Testis (tissue), 3 donors: Measurements from ENCODE around the gene SMIM36. TPM values are rescaled to one million over a fixed set of nuclear protein-coding genes. Genes with fewer than 3 reads are reported as not detected.
A peak's percentile ranks its signal among the peaks of the same experiment; 100 is the strongest.
"Not testable (repeated sequence)": the region's sequence is repeated elsewhere in the genome, so short reads cannot be mapped to it uniquely, and the experiment has no call there.

Experiments used
- DNase-seq: peaks from one replicate; pipeline ENCODE4 v3.0.0-alpha.2; 2019
- H3K27ac ChIP-seq, 2 donors: fragments of 200-600 bp; sonication (generic); one replicate each; pipeline ENCODE4 v1.5.1; 2019
- H3K27me3 ChIP-seq: fragments of 200-600 bp; sonication (generic); one replicate; pipeline ENCODE4 v1.5.1; 2019
- H3K36me3 ChIP-seq: fragments of 200-600 bp; sonication (generic); one replicate; pipeline ENCODE4 v1.5.1; 2017; ENCODE audit warnings: low read depth; ENCODE audit errors: missing control alignments
- H3K4me1 ChIP-seq: fragments of 200-600 bp; sonication (generic); one replicate; pipeline ENCODE4 v1.5.1; 2019
- H3K4me3 ChIP-seq, 2 donors: fragments of 200-600 bp; sonication (generic); one replicate each; pipeline ENCODE4 v1.5.1; 2017 to 2019
- H3K9me3 ChIP-seq: fragments of 200-600 bp; sonication (generic); one replicate; pipeline ENCODE4 v1.5.1; 2017
- POLR2A ChIP-seq: fragments of 450-650 bp; IDR thresholded peaks from one replicate; pipeline ENCODE4 v1.6.1; 2017; ENCODE audit warnings: antibody characterized with exemption, mild to moderate bottlenecking, moderate library complexity
- WGBS, 2 donors: methylation state at CpG; one replicate each; pipeline ENCODE4 v1.1.5; 2018; 5-methylcytosine and 5-hydroxymethylcytosine counted together
- intact Hi-C: fragments of 100-400 bp; cut with DNase I; formaldehyde crosslinking; loops from one replicate; pipeline ENCODE4 v1.15.1; 2023; ENCODE audit warnings: low total_unique reads
- polyA plus RNA-seq: library from polyadenylated mRNA; stranded (reverse); fragments of 350-450 nt; fragmentation: Illumina TruSeq; extraction: RNeasy Lipid Tissue Mini Kit (QIAGEN cat#74804); gene quantifications from one replicate; pipeline ENCODE4 v1.2.3, GENCODE V29; 2014; ENCODE audit warnings: low read depth, low replicate concordance; ENCODE audit not compliant: insufficient read depth
- total RNA-seq, 2 donors: library from RNA; depleted of rRNA; stranded (reverse); fragments of >200 nt; gene quantifications; one replicate each; pipeline ENCODE4 v1.2.3, GENCODE V29; 2016
- TF ChIP-seq, protein P1 (sequence below), 3 experiments: fragments of 450-650 bp in 2 of 3; fragments of 200-600 bp in 1 of 3; sonication (generic) in 1 of 3; IDR thresholded peaks; one replicate each; pipeline ENCODE4 v1.5.1; 2016 to 2019; ENCODE audit warnings: antibody characterized with exemption in 3 of 3, mild to moderate bottlenecking in 2 of 3, moderate library complexity in 1 of 3

Gene SMIM36
- total and polyA plus RNA-seq, 3 donors from 2014 or later, result 0.55 to 26.0 (median 9.5) TPM

DNA sequence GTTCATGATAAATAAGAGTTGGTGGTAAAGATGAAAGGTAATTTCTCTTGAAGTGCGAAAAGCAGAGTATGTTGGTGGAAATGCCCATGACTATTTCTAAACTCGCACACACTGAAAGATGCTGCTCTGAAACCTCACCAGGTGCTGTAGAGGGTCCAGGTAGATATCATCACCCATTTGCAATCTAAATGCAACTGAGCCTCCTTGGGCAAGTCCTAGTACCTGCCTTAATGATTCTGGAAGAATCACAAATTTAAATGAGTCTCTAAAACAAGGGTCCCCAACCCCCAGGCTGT is 83.7 kb downstream of the SMIM36 start:
- WGBS, 2 donors, result 96 to 97% methylated on average over 2 of the region's 2 CpGs
- no peaks in the 10 kb centered on the region for H3K27me3 ChIP-seq
- peaks cover under 1% of the 10 kb centered on the region for H3K4me1 ChIP-seq
- no peak for DNase-seq
- TF ChIP-seq POLR2A, result no peak
- TF ChIP-seq, protein P1, sequence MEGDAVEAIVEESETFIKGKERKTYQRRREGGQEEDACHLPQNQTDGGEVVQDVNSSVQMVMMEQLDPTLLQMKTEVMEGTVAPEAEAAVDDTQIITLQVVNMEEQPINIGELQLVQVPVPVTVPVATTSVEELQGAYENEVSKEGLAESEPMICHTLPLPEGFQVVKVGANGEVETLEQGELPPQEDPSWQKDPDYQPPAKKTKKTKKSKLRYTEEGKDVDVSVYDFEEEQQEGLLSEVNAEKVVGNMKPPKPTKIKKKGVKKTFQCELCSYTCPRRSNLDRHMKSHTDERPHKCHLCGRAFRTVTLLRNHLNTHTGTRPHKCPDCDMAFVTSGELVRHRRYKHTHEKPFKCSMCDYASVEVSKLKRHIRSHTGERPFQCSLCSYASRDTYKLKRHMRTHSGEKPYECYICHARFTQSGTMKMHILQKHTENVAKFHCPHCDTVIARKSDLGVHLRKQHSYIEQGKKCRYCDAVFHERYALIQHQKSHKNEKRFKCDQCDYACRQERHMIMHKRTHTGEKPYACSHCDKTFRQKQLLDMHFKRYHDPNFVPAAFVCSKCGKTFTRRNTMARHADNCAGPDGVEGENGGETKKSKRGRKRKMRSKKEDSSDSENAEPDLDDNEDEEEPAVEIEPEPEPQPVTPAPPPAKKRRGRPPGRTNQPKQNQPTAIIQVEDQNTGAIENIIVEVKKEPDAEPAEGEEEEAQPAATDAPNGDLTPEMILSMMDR (IDR thresholded peaks at IDR 0.05), result no peak
- no peaks in the 10 kb centered on the region for H3K9me3 ChIP-seq
- no peaks in the 10 kb centered on the region for H3K36me3 ChIP-seq
- no peak overlapping the region for H3K27ac ChIP-seq
- H3K4me3 ChIP-seq, result no peak overlapping the region
- intact Hi-C loops, result no loop called here

DNA sequence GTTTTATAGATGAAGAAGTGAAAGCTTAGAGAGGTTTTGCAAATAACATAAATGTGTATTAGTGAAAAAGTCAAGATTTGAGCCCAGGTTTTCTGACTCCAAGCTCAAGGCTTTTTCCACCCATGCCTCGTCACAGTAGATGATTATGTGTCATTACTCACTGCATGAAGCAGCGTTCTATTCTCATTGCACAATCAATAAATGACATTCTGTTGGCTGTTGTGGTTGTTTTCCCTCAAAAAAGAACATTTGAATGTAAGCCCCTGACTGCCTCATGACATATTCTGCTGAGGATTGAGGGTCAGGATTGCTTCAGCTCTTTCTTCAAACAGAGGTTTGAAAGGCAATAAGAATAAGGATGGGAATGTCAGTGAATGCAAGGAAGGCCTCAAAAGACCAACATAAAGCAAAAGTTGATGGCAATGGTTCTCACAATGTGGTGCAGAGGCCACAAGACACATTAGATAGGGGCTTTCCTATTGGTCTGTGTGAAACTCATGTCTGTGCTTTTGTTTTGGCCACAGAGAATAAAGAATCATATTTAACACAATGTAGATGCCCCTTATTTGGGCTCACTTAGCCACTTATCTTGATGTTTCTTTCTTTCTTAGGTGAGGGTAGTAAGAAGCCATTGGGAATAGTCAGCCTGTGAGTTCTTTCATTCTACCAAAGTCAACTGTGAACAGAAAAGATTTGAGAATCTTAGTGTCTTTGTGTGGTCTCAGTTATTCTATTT is 84.2 kb downstream of the SMIM36 start:
- no peaks in the 10 kb centered on the region for H3K9me3 ChIP-seq
- no peaks in the 10 kb centered on the region for H3K36me3 ChIP-seq
- no peak overlapping the region for H3K27ac ChIP-seq
- 85 to 89% methylated on average over 2 of the region's 2 CpGs for WGBS, 2 donors
- H3K27me3 ChIP-seq, result no peaks in the 10 kb centered on the region
- no peak for DNase-seq
- H3K4me3 ChIP-seq, result no peak overlapping the region
- intact Hi-C loops, result no loop called here
- peaks cover 5% of the 10 kb centered on the region for H3K4me1 ChIP-seq
- TF ChIP-seq POLR2A, result no peak
- TF ChIP-seq, protein P1 (IDR thresholded peaks at IDR 0.05), result no peak

DNA sequence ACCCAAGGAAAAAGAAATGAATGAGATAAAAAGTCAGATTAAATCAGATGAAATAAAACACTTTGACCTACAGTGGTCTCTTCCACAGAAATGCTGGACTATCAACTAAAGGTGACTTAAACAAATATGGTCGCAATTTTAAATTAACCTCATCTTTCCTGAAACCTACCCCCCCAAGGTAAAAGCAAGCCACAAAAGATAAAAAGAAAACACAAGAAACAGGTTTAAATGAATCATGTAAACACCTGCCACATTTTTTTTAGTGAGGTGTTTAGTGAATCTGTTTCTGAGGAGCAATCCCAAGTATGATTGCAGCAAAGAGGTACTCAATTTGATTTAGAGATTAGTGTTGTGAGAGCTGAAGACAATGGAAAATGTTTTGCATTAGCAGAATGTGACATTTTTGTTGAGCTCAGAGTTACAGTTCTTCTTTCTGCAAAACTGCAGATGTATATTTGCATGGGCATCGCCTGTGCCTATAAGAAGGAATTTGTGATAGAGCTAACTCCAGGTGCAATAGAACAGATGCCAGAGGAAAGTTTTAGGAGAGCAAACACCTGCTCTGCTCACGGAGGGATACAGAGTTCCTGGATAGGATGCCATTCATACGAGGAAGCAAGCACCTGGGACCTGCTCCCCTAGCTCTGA is 86.2 kb downstream of the SMIM36 start:
- no peak for DNase-seq
- Histone ChIP-seq H3K36me3 (no peaks in the 10 kb centered on the region), H3K27ac (no peak overlapping the region), H3K4me1 (peaks cover 5% of the 10 kb centered on the region), H3K4me3 (no peak overlapping the region), H3K27me3 (no peaks in the 10 kb centered on the region), H3K9me3 (no peaks in the 10 kb centered on the region)
- TF ChIP-seq POLR2A, result no peak
- TF ChIP-seq, protein P1 (IDR thresholded peaks at IDR 0.05), result no peak
- WGBS, 2 donors, result 56 to 65% methylated on average over 4 of the region's 4 CpGs
- intact Hi-C loops, result no loop called here

DNA sequence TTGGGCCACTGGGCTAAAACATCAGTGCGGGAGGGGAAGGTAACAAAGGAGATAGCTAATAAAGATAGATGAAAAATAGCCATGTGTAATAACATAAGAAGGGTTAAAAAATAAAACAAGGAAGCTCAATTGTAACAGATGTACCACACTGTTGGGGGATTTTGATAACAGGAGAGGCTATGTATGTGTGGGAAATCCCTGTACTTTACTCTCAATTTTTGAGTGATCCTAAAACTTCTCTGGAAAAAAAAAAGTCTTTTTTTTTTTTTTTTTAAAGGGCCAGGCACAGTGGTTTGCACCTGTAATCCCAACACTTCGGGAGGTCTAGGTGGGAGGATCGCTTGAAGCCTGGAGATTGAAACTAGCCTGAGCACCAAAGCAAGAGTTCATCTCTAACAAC is 87.7 kb downstream of the SMIM36 start:
- no peaks in the 10 kb centered on the region for H3K27me3 ChIP-seq
- TF ChIP-seq, protein P1 (IDR thresholded peaks at IDR 0.05), result no peak
- no peak for TF ChIP-seq POLR2A
- H3K4me3 ChIP-seq, result no peak overlapping the region
- no peak for DNase-seq
- H3K4me1 ChIP-seq, result peaks cover 5% of the 10 kb centered on the region
- no peak overlapping the region for H3K27ac ChIP-seq
- WGBS, 2 donors, result 70 to 76% methylated on average over 3 of the region's 3 CpGs
- H3K9me3 ChIP-seq, result no peaks in the 10 kb centered on the region
- intact Hi-C loops, result no loop called here
- H3K36me3 ChIP-seq, result no peaks in the 10 kb centered on the region

DNA sequence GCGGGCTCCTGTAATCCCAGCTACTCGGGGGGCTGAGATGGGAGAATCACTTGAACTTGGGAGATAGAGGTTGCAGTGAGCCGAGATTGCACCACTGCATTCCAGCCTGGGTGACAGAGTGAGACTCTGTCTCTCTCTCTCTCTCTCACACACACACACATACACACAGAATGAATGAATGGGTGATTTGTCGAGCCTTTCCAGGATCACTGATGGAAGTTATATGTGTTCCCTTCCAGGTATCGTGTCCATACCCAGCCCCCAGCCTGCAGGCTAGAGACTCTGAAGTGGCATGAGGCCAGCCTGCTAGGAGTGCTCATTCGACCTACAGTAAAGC is 88.5 kb downstream of the SMIM36 start:
- 71 to 72% methylated on average over 6 of the region's 6 CpGs for WGBS, 2 donors
- peak; percentile 26 for DNase-seq

More for the DNA sequence above, 88.5 kb downstream of the SMIM36 start:
- H3K9me3 ChIP-seq, H3K4me3 ChIP-seq, H3K27me3 ChIP-seq, intact Hi-C loops, H3K36me3 ChIP-seq, H3K4me1 ChIP-seq: not testable (repeated sequence)
- peak overlapping the region in 1 of 2 donors; percentile 50 for H3K27ac ChIP-seq
